A673 (cell line): ENCODE results near the gene ZSWIM6.

Experiments used
- EZH2 ChIP-seq: fragments of 200-600 bp; sonication (generic); IDR thresholded peaks from 2 replicates; pipeline ENCODE4 v1.6.1; 2017; ENCODE audit warnings: borderline replicate concordance, low read depth, mild to moderate bottlenecking, mixed read lengths, antibody characterized with exemption, low read length; ENCODE audit not compliant: poor library complexity, severe bottlenecking
- TF ChIP-seq, protein P1 (sequence below): fragments of 300-800, 200-600 bp; sonication (generic); conservative IDR thresholded peaks from 2 replicates; pipeline ENCODE4 v1.5.1; 2017; ENCODE audit warnings: low read depth, mild to moderate bottlenecking, antibody characterized with exemption, low read length, moderate library complexity, mixed read lengths

DNA sequence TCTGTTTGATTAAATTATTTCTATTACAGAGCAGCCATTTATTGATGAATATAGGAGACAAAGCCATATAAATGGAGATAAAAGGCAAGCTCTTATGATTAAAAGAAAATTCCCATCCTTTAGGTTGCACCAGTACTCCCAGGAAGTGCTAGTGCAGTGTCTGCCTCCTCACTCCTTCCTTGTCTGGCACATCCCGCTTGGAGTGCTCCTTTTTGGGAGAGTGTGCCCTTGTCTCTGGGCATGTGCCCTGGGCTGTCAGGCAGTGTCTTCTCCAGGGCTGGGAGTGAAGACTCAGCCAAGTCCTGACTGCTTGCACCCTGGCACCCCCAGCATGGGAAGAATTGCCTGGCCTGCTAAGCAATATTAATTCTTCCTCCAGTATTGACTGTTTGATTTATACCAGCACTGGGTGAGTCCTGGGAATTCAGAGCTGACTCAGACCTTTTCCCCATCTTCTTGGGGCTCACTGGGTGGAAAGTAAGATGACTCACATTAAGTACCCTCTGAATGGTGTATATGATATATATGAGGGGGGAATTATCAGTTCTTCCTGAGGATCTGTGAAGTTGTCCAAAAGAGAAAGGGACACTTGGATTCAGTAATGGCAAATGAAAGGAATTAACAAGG, 62.1 kb downstream of the ZSWIM6 start:
- TF ChIP-seq, protein P1, sequence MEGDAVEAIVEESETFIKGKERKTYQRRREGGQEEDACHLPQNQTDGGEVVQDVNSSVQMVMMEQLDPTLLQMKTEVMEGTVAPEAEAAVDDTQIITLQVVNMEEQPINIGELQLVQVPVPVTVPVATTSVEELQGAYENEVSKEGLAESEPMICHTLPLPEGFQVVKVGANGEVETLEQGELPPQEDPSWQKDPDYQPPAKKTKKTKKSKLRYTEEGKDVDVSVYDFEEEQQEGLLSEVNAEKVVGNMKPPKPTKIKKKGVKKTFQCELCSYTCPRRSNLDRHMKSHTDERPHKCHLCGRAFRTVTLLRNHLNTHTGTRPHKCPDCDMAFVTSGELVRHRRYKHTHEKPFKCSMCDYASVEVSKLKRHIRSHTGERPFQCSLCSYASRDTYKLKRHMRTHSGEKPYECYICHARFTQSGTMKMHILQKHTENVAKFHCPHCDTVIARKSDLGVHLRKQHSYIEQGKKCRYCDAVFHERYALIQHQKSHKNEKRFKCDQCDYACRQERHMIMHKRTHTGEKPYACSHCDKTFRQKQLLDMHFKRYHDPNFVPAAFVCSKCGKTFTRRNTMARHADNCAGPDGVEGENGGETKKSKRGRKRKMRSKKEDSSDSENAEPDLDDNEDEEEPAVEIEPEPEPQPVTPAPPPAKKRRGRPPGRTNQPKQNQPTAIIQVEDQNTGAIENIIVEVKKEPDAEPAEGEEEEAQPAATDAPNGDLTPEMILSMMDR, result no peak
- TF ChIP-seq EZH2, result no peak
